GM20000 (cell line): ENCODE data around the gene SLIT3.

ENCODE experiments used
- DNase-seq: peaks from one replicate; pipeline ENCODE4 v3.0.0; 2012; ENCODE audit warnings: low spot score
- TF ChIP-seq, protein P1 (sequence below): IDR thresholded peaks from 2 replicates; pipeline ENCODE4 v1.5.1; 2012; ENCODE audit warnings: mild to moderate bottlenecking, control low read depth; ENCODE audit errors: extremely low read depth, missing control alignments

Gene SLIT3

DNA sequence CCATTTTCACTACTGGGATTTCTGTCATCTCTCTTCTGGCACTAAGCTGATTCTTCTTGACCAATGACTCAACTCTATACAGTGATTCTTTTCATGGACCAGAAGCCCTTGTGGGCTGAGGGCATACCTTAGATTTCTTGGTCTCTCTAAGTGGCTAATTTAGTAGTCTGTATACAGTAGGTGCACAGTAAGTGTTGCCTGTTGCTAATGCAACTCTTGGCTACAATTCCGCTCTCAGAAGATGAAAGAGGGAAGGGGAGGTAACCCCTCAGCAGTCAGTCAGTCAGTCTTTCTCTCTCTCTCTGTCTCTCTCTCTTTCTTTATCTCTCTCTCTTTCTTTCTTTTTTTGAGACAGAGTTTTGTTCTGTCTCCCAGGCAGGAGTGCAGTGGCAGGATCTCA lies 606.6 kb downstream of the SLIT3 start:
- no peak for DNase-seq
- TF ChIP-seq, protein P1, sequence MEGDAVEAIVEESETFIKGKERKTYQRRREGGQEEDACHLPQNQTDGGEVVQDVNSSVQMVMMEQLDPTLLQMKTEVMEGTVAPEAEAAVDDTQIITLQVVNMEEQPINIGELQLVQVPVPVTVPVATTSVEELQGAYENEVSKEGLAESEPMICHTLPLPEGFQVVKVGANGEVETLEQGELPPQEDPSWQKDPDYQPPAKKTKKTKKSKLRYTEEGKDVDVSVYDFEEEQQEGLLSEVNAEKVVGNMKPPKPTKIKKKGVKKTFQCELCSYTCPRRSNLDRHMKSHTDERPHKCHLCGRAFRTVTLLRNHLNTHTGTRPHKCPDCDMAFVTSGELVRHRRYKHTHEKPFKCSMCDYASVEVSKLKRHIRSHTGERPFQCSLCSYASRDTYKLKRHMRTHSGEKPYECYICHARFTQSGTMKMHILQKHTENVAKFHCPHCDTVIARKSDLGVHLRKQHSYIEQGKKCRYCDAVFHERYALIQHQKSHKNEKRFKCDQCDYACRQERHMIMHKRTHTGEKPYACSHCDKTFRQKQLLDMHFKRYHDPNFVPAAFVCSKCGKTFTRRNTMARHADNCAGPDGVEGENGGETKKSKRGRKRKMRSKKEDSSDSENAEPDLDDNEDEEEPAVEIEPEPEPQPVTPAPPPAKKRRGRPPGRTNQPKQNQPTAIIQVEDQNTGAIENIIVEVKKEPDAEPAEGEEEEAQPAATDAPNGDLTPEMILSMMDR: no peak

DNA sequence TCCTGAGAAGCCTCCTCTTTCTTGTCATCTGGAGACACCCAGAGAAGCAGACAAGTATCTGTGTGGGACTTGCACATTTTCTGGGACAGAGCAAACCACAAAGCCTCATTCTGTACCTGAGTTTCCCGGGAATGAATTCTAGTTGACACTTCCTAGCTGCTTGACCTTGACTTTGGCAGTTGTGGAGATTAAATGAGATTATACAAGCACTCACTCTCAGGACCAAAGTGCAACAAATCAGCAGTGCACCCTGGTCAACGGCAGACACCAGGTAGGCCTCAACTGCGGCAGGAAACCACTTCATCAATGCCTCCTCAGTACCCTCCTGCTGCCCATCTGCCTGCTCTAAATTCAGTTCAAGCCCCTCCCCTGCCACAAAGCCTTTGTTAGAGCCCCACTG lies 607.1 kb downstream of the SLIT3 start:
- DNase-seq: no peak
- TF ChIP-seq, protein P1: no peak

DNA sequence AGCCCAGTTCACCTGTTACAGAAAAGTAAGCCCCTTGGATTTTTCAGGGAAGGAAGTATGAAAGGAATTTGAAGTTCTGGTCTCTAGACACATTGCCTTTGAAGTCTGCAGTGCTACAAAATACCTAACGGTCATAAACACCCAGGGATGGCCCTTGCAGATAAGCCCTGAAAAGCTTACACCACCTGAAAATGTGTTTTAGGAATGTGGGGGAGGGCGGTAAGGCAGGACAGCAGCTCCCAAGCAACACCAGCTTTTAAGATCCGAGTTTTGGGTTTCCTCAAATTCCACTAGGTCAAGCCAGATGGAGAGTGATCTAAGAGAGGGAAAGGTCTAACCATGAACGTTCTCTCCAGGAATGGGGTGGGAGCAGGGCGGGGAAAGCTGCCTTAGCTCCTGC lies 607.6 kb downstream of the SLIT3 start:
- DNase-seq: no peak
- TF ChIP-seq, protein P1: no peak

DNA sequence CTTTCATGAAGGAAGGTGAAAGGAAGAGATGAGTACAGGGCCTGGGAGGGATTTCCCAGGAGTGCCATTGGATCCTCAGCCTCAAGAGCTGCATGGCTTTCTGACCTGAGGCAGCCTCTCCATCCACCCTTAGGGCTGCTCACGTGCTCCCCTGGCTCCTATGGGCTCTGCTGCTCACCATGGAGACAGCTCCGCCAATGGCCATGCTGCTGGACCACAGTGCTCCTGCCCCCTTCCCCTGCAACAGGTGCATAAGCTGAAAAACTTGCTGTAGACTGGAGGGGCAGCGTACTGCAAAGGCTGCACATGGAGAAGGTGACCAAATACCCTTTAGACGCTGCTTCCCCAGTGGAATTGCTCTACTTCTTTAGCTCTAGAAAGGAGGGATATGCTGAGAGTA lies 609.0 kb downstream of the SLIT3 start:
- DNase-seq: no peak
- TF ChIP-seq, protein P1: no peak

DNA sequence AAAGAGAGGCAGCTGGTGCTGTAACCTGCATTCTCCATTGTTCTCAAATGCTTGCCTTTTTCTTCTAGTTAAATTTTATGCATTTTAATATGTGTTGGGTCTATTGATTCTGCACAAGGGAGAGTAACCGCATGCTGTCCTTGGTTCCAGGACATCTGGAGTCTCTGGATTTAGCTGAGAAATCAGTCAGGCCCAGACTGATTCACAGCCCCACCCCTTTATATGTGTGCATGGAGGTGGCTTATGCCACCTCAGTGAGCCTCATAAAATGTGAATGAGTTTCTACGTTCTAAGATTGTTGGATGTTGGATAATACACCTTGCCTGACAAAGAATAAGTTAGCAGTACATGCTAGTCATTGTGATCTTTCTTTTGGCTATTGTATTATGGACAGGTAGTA lies 611.7 kb downstream of the SLIT3 start:
- TF ChIP-seq, protein P1: no peak
- DNase-seq: no peak

DNA sequence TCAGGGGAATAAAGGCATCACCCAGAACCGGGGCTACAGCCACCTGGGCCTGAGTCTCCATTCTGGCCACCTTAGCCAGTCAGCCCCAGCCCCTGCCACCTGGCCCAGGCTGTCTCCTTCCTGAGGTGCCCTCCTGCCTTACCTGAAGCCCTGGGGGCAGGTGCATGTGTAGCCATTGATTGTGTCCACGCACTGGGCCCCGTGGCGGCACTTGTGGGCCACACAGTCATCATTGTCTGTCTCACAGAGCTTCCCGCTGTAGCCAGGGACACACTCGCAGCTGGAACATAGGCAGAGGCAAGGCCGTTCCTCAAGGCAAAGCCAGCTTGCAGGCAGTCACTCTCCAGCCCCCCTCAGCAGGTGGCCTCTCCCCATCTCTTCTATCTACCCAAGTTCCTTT lies 614.1 kb downstream of the SLIT3 start:
- TF ChIP-seq, protein P1: no peak
- DNase-seq: no peak

DNA sequence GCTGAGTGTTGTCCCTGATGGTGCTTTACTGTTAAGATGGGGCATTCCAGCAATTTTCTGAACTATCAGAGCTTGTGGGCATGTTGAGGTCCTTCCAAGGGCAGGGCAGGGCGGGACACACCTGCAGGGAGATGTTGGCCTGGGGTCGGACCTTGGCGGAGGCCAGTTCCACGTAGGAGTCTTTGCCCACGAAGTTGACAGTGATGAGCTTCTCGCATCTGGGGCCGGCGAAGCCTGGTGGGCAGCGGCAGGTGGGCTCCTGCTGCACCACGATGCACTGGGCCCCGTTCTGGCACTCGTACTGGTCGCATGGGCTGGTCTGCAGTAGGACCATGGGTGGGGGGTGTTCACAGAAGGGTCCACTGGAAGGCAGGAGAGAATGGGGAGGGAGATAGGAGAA lies 615.4 kb downstream of the SLIT3 start:
- DNase-seq: no peak
- TF ChIP-seq, protein P1: no peak

DNA sequence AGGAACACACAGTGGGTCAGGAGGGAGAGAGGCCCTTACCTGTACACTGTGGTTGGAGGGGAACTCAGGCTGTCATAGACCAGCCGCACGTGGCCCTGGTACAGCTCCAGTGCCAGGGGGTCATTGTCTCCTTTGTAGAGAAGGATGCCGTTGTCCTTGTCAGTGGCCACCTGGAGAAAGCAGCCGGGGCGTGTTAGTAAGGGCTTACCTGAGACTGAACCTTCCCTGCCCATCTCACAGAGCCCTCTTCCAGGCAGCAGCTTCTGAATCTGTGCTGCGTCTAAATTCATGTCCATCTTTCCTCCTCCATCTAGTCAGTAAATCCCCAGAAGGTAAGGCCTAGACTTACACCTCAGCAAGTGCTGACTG lies 617.0 kb downstream of the SLIT3 start:
- no peak for DNase-seq
- TF ChIP-seq, protein P1: no peak
